K562 (cell line): ENCODE data around the gene AAMP. TPM values are rescaled to one million over a fixed set of nuclear protein-coding genes. Genes with fewer than 3 reads are reported as not detected.

ENCODE experiments used
- ATAC-seq: fragments of 200-7000 bp; cut with Tn5 transposase; 3 replicates; pipeline ENCODE4 v1.9.1; 2020; ENCODE audit warnings: moderate library complexity
- BruUV-seq: library from RNA; stranded (reverse); fragments of 400-500 nt; replicated peaks from 2 replicates; lab custom pipeline; 2021; lab: Mats Ljungman, UMichigan
- CTCF ChIA-PET: fragments of 300-600 bp; formaldehyde crosslinking; extraction: SDS; loops from one replicate; lab custom pipeline; 2021; ENCODE audit warnings: low intra/inter-chr PET ratio; lab: Yijun Ruan, JAX
- POLR2A ChIA-PET: fragments of 300-600, 350-650 bp; sonication (Branson Sonifier 250); formaldehyde crosslinking; extraction: SDS; loops from one replicate; lab custom pipeline; 2021; ENCODE audit warnings: antibody characterized with exemption, inconsistent platforms; lab: Yijun Ruan, JAX
- DNase-seq, 4 experiments: peaks; one replicate each; pipeline versions ENCODE4 v3.0.0 to v3.0.0-alpha.2; 2011 to 2018; ENCODE audit warnings: low spot score in 3 of 4, mixed read lengths in 3 of 4; ENCODE audit errors: extremely low read depth in 1 of 4
- FAIRE-seq: peaks from 2 replicates; lab custom pipeline; 2011; peaks lifted over from hg19 to GRCh38; lab: Jason Lieb, UNC
- H2AFZ ChIP-seq: 2 replicates; pipeline ENCODE4 v1.6.0; 2011; ENCODE audit warnings: low read depth, low read length, control low read depth, inconsistent platforms
- H3K27ac ChIP-seq: fragments of 200-600 bp; 3 replicates; pipeline ENCODE4 v1.8.0; 2011; ENCODE audit warnings: low read depth, mild to moderate bottlenecking, control low read depth, inconsistent platforms, low read length, moderate library complexity, mixed read lengths; ENCODE audit errors: extremely low read depth
- H3K27me3 ChIP-seq, 2 experiments: fragments of 300-600 bp in 1 of 2; 2 replicates in 1 of 2; 3 replicates in 1 of 2; pipeline versions ENCODE4 v1.6.0 to v1.8.0; 2011; ENCODE audit warnings: inconsistent platforms in 2 of 2, low read length in 2 of 2, mild to moderate bottlenecking in 1 of 2, mixed read lengths in 1 of 2, moderate library complexity in 1 of 2; ENCODE audit not compliant: control insufficient read depth in 2 of 2, insufficient read depth in 2 of 2
- H3K36me3 ChIP-seq: fragments of 300-600 bp; 3 replicates; pipeline ENCODE4 v1.8.0; 2011; ENCODE audit warnings: mild to moderate bottlenecking, low read length, inconsistent platforms; ENCODE audit not compliant: control insufficient read depth, insufficient read depth
- H3K4me1 ChIP-seq, 2 experiments: fragments of 200-600 bp in 1 of 2; replicated peaks in 1 of 2; 2 replicates in 1 of 2; 3 replicates in 1 of 2; pipeline versions ENCODE4 v1.5.1 to v1.8.0; 2011; ENCODE audit warnings: inconsistent platforms in 2 of 2, low read length in 2 of 2, mild to moderate bottlenecking in 1 of 2, mixed read lengths in 1 of 2, moderate library complexity in 1 of 2; ENCODE audit not compliant: control insufficient read depth in 2 of 2, insufficient read depth in 2 of 2
- H3K4me2 ChIP-seq: 2 replicates; pipeline ENCODE4 v1.6.1; 2011; ENCODE audit warnings: low read length, control low read depth, inconsistent platforms, mixed read lengths; ENCODE audit not compliant: insufficient read depth
- H3K4me3 ChIP-seq: fragments of 200-600 bp; sonication (generic), shearing (Covaris generic); 2 replicates; pipeline ENCODE4 v1.5.1; 2016; ENCODE audit warnings: control low read depth, inconsistent platforms
- H3K79me2 ChIP-seq: fragments of 200-600 bp; 3 replicates; pipeline ENCODE4 v1.8.0; 2011; ENCODE audit warnings: low read length, inconsistent platforms; ENCODE audit not compliant: control insufficient read depth, insufficient read depth
- H3K9ac ChIP-seq, 2 experiments: 2 replicates each; pipeline versions ENCODE4 v1.6.0 to v1.6.1; 2011; ENCODE audit warnings: low read depth in 2 of 2, low read length in 2 of 2, control low read depth in 1 of 2, inconsistent platforms in 1 of 2, mild to moderate bottlenecking in 1 of 2, mixed read lengths in 1 of 2; ENCODE audit not compliant: insufficient read depth in 1 of 2
- H3K9me1 ChIP-seq: one replicate; pipeline ENCODE4 v1.6.0; 2011; ENCODE audit warnings: inconsistent platforms, mild to moderate bottlenecking, low read length, moderate library complexity; ENCODE audit not compliant: control insufficient read depth, insufficient read depth
- H3K9me3 ChIP-seq: replicated peaks from 2 replicates; pipeline ENCODE4 v1.5.1; 2011; ENCODE audit warnings: low read depth, low read length, inconsistent platforms; ENCODE audit not compliant: control insufficient read depth, insufficient read depth
- H4K20me1 ChIP-seq: replicated peaks from 2 replicates; pipeline ENCODE4 v1.6.1; 2011; ENCODE audit warnings: low read length, inconsistent platforms, mixed read lengths; ENCODE audit not compliant: control insufficient read depth, insufficient read depth
- CTCFL ChIP-seq: IDR thresholded peaks from 2 replicates; pipeline ENCODE4 v1.6.1; 2011; ENCODE audit warnings: borderline replicate concordance, low read depth, mild to moderate bottlenecking, moderate library complexity, low read length; ENCODE audit not compliant: insufficient read depth, poor library complexity, severe bottlenecking
- POLR2G ChIP-seq: fragments of 200-400 bp; formaldehyde crosslinking; IDR thresholded peaks from 2 replicates; pipeline ENCODE4 v1.6.1; 2017; ENCODE audit warnings: low read depth, mild to moderate bottlenecking, antibody characterized with exemption, low read length, moderate library complexity
- WGBS: fragments of 100-300 bp; shearing (Covaris generic); methylation state at CpG from one replicate; pipeline ENCODE4 v1.1.6; 2016; ENCODE audit warnings: low coverage, mixed read lengths; ENCODE audit not compliant: insufficient coverage; ENCODE audit errors: missing lambda C conversion rate; 5-methylcytosine and 5-hydroxymethylcytosine counted together
- in situ Hi-C: fragments of 300-500 bp; cut with MboI; formaldehyde crosslinking; loops from 4 replicates; pipeline ENCODE4 v1.15.0; 2018; ENCODE audit warnings: inconsistent platforms, mixed read lengths
- intact Hi-C: fragments of 100-400 bp; cut with micrococcal nuclease; formaldehyde crosslinking; loops from 2 replicates; pipeline ENCODE4 v1.14.2; 2022
- polyA plus RNA-seq, 8 experiments: library from polyadenylated mRNA; depleted of rRNA in 4 of 8; stranded (reverse) in 5 of 8; unstranded in 3 of 8; fragments of >200 nt; fragmentation: Nextera tagmentation in 2 of 8; fragmentation: Illumina TruSeq in 1 of 8; extraction: Ambion mirVana in 2 of 8; extraction: Trizol in 1 of 8; gene quantifications; 2 replicates each; pipeline versions ENCODE4 v1.2.1 to v1.2.3, GENCODE V29; 2011 to 2014; ENCODE audit warnings: inconsistent platforms in 1 of 8, missing spikeins in 1 of 8
- total RNA-seq, 7 experiments: library from RNA; depleted of rRNA in 6 of 7; stranded (reverse); fragments of >200 nt in 6 of 7; fragmentation: Illumina TruSeq in 2 of 7; extraction: Trizol in 2 of 7; gene quantifications; 2 replicates each; pipeline versions ENCODE4 v1.2.1 to v1.2.3, GENCODE V29; 2011 to 2021; ENCODE audit warnings: low replicate concordance in 1 of 7

Gene AAMP
- total and polyA plus RNA-seq, 9 of the 15 experiments (the other 6 are each of a cell fraction or from before 2014, with no cell fraction given), result 5.7 to 197 (median 94.1) TPM

GRCh38 chr2:218282173-218282991, 12.4 kb upstream of the AAMP start:
- ATAC-seq (no peak), FAIRE-seq (no peak), DNase-seq (no peak)
- H3K9ac ChIP-seq, result peak overlapping the region in 1 of 2 experiments; percentile 52; a peak in 1 of 4 replicates
- no peak overlapping the region for H3K27ac ChIP-seq
- WGBS, result 97% methylated on average over 13 of the region's 17 CpGs
- BruUV-seq, result no TSS peak
- H3K27me3 ChIP-seq, result no peaks in the 10 kb centered on the region
- POLR2A ChIA-PET, result interaction anchor here (1.0 kb wide), 1 partner anchor 11 kb away, joined by 3 read pairs; no protein-coding TSS in a partner anchor
- intact Hi-C loops (no loop called here), in situ Hi-C loops (no loop called here)
- TF ChIP-seq POLR2G, result 0 out of 2 replicates have a peak, but pooled peaks have one; percentile 37
- TF ChIP-seq CTCFL, result no peak
- H3K36me3 ChIP-seq, result peaks cover 83% of the 10 kb centered on the region
- peaks cover 60% of the 10 kb centered on the region for H3K79me2 ChIP-seq
- CTCF ChIA-PET, result no interaction called here
- no peak overlapping the region for H2AFZ ChIP-seq
- no peak overlapping the region for H3K4me2 ChIP-seq
- H4K20me1 ChIP-seq, result peaks cover 11% of the 10 kb centered on the region
- H3K9me1 ChIP-seq, result no peaks in the 10 kb centered on the region
- no peaks in the 10 kb centered on the region for H3K9me3 ChIP-seq
- H3K4me3 ChIP-seq, result no peak overlapping the region
- peaks cover 23 to 39% of the 10 kb centered on the region in 2 experiments for H3K4me1 ChIP-seq
